GM18498 (cell line): ENCODE measurements around the gene EDNRB.
"Not testable (repeated sequence)": the region's sequence is repeated elsewhere in the genome, so short reads cannot be mapped to it uniquely, and the experiment has no call there.

Experiments used
- ATAC-seq: cut with Tn5 transposase; IDR thresholded peaks from one replicate; pipeline ENCODE4 v1.9.1; 2021; ENCODE audit warnings: mild to moderate bottlenecking, moderate library complexity; ENCODE audit not compliant: unreplicated experiment

EDNRB gene

DNA sequence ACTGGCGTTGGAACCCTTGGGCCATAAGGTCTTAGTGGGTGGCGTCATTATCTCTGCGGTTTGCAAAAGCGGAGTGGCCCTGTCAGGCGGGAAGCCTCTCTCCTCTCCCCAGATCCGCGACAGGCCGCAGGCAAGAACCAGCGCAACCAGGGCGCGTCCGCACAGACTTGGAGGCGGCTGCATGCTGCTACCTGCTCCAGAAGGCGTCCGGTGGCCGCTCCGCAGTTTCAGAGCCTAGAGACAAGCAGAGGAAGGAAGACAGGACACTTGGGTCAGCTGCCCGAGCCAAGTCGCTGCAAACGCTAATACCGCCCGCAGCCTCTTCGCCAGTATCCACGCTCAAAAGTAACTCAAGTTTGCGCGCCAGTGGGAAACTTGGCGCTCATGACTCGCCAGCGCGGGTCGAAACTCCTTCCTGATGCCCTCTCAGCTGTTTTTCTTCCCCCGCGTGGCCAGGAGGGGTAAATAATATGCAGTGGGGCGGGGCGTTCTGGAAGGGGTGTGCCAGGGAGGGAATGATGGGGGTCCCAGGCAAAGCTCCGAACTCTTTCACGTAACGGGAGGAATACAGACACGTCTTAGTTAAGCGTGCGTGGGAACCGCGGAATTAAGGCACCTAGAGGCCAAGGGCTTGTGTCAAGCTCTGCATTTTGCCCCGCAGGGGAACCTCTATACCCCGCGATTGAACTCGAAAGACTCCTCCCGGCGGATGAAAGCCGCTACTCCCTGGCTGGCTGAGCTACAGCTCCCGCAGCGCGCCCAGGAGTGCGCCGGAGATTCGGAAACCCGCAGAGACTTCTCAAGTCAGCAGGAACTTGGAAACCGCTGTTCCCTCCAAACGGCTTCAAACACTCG, at the start of gene EDNRB:
TSS of gene EDNRB (minus strand) at position 441 of the 855 bp plus-strand sequence. CDS start at position 183, 258 bp downstream.
- ATAC-seq: peak; percentile 54

DNA sequence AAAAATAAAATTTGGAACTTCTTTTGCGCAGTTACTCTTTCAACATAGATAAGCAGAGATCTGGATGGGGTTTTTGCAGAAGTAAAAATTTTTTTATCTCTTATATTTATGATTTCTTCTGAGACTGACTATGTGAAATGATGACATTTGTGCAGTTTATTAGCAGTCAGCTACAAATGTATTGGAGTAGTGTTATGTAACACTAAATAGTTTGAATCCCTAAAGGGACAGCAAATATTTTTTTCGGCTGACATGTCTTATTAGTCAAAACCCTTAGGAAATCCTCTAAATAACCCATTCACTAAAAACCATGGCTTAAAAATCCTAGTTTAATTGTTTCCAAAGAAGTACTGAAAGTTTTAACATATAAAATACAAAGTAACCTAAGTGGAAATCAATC, 48.0 kb upstream of the EDNRB start:
- ATAC-seq: no peak

DNA sequence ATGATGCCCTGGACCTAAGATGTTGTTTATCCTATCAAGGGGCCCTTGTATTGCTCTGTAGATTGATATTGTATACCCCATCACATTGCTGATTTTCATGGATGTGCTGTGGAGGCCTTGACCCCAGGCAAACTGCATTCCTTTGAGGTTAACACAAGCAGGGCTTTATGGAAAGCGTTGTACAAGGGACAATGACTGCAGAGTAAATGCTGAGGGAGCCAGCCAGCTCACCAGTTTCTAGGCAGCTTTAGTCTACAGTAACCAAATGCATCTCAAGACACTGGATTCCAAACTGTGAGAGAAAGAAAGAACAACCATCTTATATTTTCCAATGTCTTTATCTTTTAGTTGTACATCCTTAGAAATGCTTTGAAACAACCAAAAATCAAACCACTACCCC, 34.1 kb upstream of the EDNRB start:
- ATAC-seq: no peak

DNA sequence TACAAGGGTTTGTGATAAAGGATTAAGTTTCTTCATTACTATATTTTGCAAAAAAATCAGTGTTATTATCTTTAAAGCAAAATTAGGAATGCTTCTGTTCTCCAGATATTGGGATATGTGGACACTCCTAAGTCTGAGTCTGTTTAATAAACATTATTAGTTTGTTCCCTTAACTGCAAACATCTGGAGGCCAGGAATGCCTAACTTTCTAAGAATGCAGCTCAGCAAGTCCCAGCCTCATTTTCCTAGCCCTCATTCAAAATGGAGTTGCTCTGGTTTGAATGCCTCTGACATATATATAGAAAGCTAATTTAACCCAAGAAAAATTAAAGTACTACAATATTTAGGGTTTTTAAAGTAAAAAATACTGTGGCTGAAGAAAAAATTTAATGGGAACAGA, 33.6 kb upstream of the EDNRB start:
- ATAC-seq: no peak

DNA sequence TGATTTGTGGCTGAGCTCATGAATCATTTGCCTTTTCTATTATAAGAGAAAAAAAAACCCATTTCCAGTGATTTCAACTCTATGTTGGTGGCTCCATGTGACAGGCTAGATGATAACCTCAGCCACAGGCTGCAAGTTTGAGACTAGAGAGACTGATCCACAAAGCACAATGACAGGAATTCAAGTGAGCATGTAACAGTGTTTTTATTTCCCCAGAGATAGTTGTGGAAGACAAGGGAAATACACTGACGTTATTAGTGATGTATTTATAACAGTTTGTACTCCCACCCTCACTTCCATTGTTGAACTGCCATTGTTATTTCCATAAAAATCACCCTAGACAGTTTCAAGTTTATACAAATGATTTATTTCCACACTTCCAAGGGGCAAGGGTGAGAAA, 27.9 kb upstream of the EDNRB start:
- no peak for ATAC-seq

DNA sequence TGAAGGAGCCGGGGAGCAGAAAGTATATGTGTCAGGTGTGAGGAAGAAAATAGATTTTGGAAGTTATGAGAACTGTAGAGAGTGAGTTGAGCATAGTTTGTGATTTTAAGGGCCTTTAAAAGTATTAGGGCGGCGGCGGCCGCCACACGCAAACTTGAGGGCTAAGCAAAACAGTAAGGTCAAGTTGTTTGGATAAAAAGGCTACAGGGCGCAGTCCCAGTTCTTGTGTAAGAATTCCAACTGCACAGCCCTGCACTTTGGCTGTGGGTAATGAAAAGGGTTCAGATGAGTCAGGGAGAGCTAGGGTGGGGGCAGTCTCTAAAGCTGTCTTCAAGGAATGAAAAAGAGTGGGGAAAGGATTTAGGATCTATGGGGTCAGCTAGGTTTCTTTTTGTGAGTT, 16.4 kb upstream of the EDNRB start:
- ATAC-seq: not testable (repeated sequence)

DNA sequence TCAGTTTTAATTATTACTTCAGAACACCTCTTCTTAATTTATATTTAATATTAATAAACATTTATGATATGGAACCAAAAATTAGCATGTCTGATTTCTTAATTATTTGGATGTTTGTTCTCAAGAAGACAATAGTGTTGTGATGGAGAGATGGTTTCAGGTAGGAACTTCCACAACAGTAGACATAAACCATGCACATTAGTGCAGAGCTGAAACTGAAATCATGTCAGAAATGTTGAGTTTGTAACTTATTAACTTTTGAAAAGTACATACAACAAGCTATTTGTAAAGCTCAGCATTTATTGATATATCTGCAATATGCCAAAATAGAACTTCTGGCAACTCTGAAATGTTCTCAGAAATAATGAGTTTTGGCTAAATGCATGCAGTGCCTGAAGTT, 11.8 kb upstream of the EDNRB start:
- peak; percentile 86 for ATAC-seq

DNA sequence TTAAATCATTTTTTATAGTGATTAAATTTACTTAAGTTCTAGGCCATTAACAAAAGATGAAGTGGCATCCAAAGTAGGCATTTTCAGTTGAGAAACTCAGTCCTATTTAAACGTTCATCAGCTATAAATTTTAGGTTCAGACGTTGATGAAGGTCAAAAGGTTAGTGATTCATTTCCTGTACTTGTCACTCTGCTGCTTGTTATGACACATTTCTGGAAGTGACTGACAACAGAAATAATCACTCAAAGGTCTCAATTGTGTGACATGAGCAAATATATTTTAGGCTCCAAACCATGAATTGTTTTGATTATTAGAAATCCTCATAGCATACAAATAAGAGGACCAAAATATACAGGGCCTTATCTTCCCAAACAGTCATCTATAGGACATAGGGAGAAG, 10.3 kb upstream of the EDNRB start:
- ATAC-seq: peak; percentile 76

DNA sequence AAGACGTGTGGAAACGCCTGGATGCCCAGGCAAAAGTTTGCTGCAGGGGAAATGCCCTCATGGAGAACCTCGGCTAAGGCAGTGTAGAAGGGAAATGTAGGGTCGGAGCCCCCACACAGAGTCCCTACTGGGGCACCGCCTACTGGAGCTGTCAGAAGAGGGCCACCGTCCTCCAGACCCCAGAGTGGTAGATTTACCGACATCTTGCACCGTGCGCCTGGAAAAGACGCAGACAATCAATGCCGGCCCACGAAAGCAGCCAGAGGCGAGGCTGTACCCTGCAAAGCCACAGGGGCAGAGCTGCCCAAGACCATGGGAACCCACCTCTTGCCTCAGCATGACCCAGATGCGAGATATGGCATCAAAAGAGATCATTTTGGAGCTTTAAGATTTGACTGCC, 7.0 kb upstream of the EDNRB start:
- ATAC-seq: no peak

DNA sequence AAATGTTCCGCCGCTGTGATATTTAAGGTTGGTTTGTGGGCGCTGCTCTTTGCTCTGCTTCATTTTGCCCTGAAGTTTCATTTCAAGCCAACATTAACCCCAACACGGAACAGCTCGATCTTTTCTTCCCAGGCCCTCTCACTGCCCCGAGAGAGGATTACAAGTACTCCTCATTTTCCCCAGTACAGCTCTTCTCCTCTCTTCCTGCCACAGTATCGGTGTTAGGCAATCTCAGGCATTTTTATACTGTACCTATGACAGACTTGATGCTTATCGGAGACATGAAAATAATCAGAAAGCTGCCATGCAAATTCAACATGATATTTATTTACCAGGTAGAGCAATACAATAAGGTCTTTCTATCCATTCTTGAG, 1.3 kb upstream of the EDNRB start:
- ATAC-seq: no peak

DNA sequence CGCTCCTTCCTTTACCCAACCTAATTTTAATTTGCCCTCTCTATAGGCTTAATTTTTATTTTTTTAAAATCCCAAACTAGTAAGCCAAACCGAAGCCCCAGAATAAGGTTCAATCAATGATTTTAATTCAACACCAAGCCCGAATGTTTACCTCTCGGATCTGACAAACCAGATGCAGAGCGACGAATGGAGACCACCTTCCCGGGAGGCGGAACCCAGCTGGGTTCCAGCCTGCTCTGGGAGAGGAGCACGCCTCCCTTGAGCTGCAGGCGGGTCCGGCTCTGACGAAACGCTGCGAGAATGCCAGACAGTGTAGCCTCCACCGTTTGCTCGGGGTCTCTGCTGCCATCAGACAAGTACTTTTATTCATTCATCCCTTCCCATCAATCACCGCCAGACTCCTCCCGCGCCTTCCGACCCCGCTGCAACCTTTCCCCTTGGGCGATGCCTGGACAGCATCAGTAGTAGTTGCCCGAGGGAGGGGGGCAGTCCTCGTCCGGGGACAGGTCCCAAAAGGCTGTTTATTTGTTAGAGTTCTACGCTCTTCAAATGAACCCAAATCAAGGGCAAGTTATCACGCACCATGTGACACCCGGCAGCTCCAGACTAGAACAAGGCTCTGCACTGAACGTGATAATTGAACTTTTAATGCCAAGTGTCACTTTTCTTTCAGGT, 752 bp upstream of the EDNRB start:
- peak; percentile 30 for ATAC-seq

DNA sequence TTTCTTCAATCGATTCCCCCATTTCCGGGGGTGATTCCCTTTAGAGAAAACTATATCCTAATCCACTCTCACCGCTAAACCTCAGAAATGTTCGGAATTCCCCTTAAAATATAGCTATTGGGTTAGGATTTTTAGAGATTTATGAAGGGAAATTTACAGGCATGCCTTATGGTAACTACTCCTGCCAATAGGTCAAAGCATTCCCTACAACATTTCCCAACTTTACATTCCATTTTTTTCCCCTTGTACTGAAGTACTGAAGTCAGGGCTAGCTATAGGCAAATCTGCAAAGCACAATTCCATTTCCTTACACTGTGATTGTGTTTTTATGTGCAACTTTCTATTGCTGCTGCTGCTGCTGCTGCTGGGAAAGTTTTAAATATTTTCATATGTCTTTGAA, 2.1 kb downstream of the EDNRB start:
- no peak for ATAC-seq

DNA sequence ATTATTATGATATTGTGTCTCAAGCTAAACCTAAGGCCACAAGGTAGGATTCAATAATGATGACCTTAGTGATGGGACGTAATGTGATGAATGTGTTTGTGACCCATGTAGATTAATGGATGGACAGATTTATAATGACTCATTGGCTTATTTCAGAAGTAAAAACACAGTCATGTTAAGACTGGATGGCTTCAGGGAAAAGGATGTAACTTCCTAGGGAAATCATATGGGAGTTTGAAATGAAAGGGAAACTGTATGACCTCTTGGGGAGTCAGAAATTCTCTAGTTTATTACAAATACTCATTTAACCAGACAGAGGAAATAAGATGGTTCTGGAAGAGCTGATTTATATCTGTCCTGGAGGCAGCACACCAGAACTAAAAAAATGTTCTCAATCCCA, 2.9 kb downstream of the EDNRB start:
- ATAC-seq: no peak

DNA sequence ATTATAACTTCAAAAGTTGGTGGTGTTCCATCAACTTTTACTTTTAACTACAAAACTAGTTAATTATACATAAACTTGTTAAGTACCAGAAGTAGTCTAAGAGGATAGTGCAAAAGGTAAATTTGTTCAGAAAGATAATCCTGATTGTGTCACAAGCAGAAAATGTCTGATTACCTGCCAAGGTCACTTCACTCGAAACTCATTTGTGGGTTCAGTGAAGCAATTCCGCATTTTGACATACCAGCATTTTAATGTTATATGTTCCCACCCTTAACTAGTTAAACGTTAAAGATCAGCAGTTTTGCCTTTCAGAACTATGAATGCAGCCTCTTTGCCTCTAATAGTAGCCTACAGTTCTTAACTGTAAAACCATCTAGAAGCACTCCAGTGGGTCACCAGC, 5.6 kb downstream of the EDNRB start:
- no peak for ATAC-seq

DNA sequence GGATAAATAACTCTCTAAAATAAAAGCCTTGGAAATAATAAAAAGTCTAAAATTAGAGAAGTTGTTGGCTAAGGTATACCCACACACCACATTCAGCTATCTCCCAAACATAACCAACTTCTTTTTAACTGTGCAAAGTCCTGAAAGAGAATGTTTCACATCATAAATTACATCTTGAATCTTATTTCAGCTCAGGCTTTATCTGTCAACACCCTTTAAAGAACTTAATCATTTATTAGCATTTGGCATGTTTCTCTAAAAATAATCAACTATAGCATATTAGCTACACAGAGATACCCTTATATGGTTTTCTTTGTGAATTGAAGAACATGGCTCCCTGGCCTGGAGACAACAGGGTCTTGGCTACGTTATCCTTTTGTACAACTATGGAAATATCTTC, 6.9 kb downstream of the EDNRB start:
- no peak for ATAC-seq

DNA sequence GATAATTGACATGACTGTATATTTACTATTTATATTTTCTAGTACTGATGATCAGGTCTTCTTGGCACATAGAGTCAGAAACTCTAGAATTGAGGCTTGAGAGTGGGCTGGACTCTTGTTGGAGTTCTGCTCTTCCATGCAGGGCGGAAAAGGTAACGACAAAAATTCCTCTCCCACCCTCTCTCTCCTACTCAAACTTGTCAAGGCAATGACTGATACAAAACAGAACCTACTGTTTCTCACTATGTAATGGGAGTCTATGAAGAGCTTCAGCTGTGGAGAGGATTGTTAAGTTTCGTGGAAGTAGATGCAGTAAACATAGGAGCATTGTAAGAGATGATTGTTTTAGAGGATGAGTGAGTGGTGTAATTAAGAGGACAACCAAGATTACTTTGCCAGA, 8.8 kb downstream of the EDNRB start:
- no peak for ATAC-seq

DNA sequence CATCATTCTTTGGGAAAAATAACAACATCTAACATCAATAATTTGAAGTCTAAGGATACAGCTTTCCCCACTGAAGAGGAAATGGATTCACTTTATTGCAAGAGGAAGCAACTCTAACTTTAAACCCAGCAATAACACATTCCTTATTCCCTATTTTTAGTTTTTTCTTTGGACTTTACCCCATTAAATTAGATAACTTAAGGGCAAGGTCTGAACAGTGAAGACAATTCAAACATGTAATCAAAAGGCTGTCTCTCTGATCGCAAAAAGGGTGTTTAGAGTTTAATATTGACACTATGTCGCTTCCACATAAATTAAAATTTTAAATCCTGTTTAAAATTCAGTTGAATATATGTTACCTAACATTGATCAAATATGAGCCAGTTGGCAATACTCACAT, 10.1 kb downstream of the EDNRB start:
- ATAC-seq: no peak

DNA sequence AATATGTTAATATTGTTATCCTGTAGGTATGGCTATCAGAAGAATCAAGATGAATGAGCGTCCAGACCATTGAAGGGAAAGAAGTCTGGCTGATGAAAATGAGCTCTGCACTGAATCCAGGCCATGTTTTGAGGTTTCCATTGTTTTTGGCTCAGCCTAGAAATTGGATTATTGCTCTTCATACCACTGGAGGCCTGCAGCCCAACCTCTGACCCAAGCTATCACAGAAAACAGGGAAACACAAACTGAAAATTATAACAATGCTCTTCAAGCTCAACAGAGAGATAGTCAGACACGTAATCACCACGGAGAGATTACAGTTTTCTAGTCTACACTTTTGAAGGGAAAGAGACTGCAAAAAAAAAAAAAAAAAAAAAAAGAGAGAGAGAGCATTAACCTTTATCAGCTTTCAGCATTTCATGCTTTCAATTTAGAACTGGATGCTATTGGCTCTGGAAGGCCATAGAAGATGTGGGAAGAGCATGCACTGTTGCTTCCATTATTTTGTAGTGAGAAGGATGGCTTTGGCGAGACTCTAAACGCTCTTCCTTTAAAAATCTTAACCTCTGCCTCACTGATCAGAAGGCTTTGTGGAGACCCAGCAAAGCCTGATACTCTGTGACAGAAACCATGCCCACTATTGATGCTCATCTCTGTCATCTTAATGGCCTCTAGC, 10.8 kb downstream of the EDNRB start:
- no peak for ATAC-seq

DNA sequence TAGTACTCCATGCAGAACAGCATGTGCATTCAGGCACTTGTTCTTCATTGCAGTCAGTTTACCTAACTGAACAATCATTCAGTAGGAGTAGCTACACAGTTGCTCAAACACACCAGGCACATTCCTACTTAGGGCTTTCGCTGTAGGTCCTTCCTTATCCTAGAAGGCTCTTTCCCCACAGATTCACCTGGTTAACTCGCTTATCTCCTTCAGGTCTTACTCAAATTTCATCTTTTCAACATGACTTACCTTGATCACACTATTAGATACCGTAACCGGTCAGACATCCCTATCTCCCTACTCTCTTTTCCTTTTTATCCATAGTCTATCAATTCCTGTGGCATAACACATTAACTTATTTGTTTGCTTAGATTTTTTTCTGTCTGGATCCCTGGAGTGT, 14.6 kb downstream of the EDNRB start:
- no peak for ATAC-seq

DNA sequence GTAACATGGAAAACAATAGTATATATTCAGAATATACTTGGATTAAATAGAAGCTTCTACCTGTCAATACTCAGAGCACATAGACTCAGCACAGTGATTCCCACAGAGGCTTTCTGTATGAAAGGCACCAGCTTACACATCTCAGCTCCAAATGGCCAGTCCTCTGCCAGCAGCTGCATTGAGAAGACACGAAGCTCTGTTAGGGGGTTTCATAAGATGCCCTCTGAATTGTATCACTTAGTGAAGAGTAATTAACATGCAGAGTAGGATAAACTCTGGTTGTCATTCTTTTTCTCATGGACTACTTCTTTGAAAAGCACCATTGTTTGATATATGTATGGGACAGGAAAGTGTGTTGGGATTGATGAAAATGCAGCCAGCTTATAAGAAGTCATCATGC, 15.2 kb downstream of the EDNRB start:
- ATAC-seq: no peak

DNA sequence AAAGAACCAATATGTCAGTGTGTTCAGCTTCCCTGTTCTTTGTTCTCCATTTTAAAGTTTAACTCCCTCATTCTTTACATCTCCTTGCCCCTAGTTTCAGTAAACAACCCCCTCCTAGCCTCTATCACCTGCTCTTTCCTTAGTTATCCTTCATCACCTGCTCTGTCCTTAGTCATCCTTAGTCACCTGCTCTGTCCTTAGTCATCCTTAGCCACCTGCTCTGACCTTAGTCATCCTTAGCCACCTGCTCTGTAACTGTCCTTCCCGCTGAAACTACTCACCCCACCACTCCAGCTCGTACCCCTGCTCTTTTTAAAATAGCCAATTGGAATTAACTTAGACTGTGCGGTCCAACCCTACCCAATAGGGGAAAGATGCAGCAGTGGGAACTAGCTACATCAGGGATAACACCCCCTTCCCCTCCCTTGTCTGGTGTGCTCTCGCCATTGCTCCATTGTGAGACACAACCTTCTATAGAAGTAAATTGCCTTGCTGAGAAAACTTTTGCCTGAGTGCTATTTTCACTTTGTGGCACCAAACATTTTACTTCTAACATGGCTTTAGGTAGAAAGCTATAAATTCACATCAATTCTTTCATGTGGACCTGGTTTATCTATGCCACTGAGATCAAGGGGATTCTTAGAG, 16.2 kb downstream of the EDNRB start:
- no peak for ATAC-seq
